HG03175 (cell line): Measurements from ENCODE around the gene BPIFB2.
"Not testable (repeated sequence)": the region's sequence is repeated elsewhere in the genome, so short reads cannot be mapped to it uniquely, and the experiment has no call there.

Experiments used
- ATAC-seq: cut with Tn5 transposase; IDR thresholded peaks from one replicate; pipeline ENCODE4 v1.9.1; 2021; ENCODE audit warnings: mild to moderate bottlenecking, moderate library complexity; ENCODE audit not compliant: unreplicated experiment

Gene BPIFB2

DNA sequence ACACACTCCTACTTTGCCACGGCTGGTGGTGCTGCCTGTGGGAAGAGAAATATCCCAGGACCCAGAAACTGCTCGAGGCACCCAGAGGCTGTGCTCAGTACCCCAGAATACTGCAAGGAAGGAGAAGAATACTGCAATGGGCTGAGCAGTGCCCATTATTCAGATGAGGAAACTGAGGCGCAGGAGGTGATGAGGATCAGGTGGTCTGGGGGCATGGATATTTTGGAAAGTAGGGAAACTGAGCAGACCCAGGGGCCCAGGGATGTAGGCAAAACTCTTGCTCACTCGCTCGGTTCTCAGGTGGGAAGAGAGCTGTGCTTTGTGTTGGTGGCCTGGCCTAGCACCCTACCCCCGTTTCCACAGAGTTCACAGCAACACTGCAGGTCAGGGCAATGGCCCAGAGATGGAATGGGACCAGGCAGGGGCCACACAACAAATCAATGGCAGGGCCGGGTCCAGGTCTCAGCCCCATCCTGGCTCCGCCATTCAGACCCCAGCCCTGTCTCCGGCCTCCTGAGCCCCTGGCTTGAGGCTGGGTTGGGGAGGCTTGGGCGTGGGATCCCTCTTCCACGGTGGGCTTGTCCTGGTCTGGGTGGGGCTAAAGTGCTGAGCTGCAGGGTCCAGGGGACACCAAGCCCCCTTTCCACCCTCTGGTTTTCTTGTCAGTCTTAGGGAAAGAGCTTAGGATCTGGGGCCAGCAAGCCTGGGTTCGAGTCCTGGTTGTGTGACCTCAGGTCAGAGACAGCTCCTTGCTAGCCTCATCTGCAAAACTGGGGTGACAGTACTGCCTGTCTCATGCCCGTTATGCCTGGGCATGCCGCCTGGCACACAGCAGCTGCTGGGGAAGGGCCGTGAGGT, 37.2 kb upstream of the BPIFB2 start:
- no peak for ATAC-seq

DNA sequence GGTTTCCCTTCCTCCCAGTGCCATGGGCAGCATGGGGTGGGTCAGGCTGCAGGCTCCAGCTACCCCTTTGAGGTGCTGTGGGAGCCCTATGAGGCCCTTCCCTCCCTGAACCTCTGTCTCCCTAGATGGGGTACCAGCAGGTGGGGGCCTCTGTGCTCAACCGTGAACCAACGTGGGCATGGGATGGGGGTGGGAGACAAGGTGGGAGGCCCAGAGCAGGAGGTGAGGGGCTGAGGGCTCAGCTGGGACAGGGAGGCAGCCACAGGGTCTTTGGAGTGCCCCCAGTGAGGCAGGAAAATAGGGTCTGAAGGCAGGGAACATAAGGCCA, 36.6 kb upstream of the BPIFB2 start:
- ATAC-seq: no peak

DNA sequence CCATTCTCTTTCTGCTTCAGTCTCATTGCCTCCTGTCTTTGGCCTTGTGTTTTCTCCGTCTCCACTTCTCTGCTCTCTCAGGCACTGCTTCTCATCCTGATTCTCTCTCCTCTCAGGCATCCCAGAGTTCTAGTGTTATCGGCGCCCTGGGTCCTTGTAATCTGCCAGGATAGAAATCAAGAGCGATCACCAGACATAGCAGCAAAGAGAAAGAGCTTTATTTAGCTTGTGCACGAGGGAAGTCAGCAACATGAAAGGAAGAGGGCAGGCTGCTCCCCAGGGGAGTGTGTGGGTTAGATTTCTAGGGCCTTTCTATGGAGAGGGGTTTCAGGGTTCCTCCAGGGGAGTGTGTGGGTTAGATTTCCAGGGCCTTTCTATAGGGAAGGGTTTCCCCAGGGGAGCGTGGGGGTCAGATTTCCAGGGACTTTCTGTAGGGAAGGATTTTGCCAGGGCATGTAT, 35.8 kb upstream of the BPIFB2 start:
- peak; percentile 14 for ATAC-seq

DNA sequence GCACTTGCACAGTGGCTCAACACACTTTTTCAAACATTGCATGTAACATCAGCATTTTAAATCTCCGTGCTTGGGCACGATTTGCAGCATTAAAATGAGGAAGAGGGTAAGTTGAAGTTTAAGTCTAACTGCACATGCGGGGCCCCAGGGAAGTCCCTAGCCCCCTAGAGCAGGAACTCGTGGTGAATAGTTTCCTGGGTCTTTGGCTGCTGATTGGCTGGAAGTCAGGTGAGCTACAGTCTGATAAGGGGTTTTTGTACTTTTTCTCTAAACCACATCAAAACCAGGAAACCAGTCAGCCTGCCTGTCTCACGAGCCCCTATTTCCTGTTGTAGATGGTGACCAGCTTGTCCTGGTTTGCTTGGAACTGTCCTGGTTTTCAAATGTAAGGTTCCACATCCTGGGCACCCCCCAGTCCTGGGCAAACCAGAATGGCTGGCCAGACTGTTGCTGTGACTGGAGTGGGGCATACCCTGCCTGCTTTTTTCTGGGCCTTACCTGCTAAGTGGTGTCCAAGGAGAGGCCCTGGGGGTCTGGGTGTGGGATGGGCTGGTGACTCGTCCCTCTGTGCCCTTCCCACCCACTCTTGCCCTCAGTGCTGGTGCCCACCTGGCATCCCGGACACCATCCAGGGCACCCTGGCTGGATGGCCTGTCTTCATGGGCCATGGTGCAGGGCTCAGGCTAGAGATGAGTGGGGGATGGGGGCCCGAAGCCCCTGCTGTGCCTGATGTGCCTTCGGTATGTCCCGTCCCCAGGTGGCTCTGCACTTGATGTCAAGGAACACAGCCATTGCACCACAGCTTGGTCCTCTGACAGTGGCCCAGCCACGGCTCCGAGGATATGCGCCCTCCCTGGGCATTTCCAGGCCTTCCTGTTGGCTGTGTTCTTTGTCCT, 35.1 kb upstream of the BPIFB2 start:
- ATAC-seq: peak; percentile 85

DNA sequence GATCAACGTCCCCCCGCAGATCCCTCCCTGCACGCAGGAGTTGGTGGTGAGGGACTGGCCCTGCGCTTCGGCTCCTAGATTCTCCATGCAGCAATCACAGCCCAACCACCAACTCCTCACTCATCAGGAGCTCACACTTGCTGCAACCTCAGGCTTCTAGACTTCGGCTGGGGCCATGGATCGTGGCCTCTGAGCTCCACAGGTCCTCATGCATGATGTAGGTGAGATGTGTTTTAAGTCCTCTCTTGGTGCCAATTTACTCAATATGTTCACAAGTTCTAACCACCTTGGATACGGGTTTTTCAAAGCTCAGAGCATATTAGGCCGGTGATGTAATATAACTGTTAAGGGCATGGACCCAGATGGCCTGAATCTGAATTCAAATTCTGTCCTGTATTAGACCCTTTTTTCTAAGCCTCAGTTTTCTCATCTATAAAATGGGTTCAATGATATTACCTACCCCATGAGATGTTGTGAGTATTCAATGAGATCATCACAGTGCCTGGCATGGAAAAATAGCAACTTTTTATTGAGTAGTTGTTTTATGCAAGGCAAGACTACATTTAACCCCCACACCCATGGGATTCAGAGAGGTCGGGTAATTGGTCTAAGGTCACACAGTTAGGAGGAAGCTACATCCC, 34.3 kb upstream of the BPIFB2 start:
- no peak for ATAC-seq

DNA sequence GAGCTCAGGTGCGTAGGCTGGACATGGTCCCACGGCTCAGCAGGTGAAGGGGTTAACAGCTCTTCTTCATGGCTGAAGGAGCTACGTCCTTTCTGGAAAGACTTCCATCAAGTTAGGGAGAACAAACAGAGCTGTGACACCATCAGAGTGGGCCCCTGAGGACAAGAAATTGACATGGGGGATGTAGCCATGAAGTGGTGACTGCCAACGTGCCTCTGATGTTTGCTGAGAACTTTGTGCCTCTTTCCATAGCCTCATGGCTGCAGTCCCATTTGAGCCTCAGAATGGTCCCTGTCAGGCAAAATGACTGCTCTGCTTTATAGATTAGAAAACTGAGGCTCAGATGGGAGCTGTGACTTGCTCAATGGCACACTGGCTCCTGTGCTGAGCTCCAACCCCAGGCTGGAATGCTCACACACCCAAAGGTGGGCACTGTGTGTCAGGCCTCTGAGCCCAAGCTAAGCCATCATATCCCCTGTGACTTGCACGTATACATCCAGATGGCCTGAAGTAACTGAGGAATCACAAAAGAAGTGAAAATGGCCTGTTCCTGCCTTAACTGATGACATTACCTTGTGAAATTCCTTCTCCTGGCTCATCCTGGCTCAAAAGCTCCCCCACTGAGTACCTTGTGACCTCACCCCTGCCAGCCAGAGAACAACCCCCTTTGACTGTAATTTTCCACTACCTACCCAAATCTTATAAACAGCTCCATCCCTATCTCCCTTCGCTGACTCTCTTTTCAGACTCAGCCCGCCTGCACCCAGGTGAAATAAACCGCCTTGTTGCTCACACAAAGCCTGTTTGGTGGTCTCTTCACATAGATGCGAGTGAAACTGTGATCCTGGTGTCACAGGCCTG, 33.1 kb upstream of the BPIFB2 start:
- ATAC-seq: not testable (repeated sequence)

DNA sequence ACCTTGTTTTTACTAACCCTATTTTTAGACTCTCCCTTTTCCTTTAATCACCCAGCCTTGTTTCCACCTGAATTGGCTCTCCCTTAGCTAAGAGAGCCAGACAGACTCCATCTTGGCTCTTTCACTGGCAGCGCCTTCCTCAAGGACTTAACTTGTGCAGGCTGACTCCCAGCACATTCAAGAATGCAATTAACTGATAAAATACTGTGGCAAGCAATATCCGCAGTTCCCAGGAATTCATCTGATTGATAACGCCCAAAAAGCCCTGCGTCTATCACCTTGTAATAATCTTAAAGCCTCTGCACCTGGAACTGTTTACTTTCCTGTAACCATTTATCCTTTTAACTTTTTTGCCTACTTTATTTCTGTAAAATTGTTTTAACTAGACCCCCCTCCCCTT, 32.4 kb upstream of the BPIFB2 start:
- ATAC-seq: not testable (repeated sequence)

DNA sequence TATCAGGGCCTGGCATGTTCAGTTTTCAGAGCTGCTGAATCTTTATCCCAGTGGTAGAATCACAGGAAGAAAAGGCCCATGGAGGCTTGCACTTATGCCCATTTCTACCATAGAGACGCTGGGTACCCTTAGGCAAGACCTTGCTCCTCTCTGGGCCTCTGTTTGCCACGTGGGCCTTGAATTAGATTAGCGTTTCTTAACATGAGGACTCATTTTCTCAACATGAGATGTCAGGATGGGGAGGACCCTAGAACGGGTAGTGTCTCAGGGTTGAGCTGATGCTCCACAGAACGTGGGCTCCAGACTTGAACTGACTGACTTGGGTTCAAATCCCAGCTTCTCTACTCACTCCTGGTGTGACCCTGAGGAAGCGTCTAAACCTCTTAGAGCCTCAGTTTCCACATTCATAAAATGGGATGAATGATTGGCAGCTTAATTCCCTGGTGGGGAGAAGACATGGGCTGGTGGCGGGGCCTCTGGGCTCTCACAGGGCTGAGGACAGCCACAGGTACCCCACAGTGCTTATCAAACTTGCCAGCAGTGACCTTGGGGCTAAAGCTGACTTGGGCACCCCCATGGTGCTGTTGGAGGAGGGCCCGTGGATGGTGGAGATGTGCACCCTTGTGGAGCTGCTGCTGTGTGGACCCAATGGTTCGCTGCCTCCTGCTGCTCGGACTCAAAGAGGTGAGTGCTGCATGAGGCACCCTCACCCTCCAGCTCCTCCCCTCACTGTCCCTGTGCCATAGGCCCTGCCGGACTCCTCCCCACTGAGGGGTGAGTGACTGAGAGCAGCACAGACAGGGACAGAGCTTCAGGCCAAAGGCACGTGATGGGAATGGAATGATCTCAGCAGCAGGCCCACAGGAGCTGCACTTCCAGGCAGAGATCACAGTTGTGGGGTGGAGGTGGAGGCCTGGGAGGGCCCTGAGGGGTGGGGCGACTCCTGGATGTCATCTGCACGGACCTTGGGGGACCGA, 31.5 kb upstream of the BPIFB2 start:
- no peak for ATAC-seq

DNA sequence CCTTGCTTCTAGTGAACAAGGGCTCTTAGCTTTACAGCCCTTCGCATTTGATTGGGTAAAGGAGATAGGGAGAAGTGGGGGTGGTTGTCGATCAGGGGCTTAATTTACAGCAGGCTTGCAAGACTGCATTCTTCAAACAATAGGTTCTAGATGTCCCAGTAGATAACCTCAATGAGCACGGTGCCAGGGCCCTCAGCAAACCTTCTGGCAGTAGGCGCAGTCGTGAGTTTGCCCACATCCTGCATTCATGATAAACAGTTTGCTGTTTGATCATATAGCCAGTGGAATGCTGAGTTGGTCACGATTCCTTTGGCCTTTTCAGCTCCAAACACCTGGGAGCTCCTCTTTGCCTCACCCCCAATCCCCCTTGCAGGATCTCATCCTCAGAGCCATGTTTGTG, 30.8 kb upstream of the BPIFB2 start:
- ATAC-seq: no peak

DNA sequence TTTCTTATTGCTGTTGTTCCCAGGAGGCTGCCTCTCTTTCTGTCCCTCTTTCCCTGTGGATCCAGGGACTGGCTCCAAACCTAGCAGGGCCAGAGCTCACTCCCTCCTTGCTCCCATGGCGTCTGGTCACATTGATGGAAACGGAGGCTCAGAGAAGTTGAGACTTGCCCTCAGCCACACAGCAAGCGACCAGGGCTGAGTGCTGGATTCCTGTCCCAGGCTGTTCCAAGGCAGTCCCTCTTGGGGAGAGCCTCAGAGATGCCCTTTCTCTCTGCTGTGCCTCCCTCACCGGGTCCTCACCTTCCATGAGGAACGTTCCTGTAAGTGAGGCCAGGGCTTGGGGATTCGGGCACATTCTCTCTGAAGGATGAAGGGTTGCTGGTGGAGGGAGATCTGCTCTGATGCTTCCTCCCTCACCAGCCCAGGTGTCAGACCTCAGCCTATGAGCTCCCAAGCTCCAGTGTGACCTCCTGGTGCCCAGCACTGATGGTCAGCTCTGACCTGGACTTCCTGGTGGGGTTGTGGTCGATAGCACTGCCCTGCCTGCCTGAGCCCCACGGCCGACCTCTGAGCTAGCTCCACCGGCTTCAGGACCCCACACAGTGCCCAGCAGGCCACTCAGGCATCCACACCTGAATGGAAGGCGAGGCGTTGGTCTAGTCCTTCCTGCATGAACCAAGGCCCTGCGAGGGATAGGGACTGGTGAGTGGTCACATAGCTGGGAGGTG, 30.1 kb upstream of the BPIFB2 start:
- no peak for ATAC-seq

DNA sequence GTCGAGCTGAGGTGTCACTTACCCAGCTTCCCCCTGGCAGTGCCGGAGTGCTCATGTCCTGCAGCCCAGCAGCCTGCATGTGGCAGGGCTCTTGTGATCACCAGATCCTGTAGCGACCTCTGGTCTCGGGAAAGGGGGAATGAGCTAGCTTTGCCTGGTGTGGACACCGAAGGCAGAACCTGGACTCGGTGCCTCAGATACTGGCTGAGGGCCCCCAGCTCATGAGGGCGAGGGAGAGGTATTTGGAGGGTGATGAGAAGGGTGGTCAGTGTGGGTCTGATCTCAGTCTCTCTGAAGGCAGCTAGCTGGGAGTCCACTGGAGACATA, 29.5 kb upstream of the BPIFB2 start:
- no peak for ATAC-seq

DNA sequence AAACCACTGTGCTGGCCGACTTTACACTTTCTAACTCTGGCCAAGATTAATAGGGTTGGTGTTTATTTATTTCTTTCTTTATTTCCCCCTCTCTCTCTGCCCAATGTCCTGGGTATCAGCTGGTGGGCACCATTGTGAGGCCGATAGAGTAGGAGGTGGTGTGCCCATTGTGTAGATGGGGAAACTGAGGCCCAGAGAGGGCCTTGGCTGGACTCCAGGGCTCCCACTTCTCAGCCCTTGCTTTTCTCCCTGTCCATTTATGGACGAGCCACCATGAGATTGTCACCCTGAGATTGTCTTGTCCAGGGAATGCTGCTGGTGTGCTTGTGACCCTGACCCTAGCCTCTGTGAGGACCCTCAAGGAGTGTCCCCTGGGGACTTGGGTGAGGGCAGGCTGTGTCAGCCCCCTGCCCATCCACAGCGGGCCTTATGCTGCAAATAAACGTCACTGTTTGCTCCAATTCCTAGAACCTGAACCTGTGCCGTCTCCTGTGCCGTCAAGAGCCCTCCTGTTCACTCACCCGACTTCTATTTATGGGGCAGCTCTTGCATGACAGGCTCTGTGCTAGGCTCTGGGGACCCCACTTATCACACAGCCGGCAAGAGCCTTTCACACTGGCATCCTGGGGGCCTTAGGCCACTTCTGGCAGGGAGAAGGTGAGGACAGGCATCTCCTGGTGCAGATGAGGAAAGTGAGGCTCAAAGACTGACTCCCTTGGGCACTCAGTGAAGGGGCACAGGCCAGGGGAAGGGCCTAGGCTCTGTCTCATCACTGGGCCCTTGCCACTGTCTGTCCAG, 28.1 kb upstream of the BPIFB2 start:
- no peak for ATAC-seq

DNA sequence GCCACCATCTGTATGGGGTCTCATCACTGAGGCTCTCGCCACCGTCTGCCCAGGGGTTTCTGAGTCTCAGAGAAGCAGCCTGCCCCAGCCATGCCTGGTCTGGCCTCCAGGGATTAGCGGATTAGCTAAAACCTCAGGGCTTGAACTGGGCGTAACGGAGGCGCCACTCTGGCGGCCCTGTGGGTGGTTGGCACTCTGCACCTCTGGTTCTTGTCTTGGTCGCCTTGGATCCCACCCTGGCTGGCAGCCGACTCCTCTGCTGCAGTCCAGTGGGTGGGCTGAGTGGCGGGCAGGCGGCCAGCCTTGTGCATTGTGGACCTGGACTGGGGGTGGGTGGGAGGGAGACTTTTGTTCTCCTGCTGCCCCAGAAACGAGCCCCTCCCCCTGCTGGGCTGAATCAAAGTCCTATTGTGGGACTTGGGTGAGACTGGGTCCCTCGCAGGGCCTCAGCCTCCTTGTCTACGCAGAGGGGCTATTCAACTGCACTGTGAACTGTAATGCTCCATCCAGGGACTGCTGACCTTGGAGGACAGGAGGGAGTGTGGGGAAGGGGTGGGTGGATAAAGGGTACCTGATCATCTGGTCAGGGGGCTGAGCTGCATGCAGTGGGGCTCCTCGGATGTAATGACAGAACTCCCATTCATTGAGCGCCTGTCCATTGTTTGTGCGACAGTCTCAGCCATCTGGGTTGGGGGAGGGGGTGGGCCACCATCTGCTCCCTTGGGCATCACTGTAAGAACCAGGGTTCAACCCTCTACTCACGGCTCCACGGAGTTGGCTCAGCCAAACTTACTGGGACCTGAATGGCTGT, 27.2 kb upstream of the BPIFB2 start:
- ATAC-seq: no peak

DNA sequence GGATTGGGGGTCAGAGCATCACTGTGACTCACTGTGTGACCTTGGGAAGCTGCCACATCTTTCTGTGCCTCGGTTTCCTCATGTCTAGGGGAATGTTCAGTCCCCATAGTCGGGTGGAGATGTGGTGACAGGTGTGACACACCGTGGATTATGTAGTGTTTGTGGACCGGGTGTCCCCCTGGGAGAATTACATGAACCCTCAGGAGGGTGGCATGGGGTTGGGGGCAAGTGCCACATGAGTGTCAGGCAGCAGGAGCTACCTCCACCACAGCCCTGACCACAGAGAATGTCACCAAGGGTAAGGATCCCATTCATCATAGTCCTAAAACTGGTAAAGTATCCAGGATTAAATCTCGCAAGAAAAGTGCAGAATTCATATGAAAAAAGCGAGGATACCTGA, 26.5 kb upstream of the BPIFB2 start:
- no peak for ATAC-seq

DNA sequence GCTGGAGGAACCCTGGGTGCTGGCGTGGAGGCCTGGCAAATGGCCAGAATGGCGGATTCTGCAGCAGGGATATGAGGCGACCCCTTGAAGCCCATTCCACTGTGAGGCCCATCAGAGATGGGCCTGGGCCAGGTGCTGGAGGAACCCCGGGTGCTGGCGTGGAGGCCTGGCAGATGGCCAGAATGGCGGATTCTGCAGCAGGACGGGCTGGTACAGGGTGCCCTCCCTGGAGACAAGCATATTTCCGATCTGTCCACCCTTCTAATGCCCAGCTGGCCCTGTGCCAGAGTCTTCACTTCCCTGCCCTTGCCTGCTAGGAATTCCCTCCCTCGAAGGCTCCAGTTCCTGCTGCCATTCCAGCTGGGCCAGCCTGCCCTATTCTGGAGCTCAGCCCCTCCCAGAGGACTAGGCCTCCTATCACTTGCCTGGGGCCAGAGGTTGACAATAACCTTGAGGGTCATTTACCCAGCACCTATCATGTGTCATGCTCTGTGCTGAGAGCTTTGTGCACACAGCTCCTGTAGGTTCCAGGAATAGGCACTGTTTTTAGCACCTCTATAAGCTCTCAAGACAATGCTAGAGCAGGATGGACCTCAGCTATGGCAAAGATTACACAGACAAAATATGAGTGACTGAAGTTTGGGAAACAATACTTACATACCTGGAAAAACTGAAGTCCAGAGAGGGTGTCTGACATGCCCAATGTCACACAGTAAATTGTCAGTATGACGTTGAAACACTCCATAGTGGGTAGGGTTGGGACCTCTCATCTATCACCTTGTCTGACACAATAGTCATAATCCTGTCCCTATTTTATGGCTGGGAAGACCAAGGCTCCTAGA, 24.7 kb upstream of the BPIFB2 start:
- no peak for ATAC-seq

DNA sequence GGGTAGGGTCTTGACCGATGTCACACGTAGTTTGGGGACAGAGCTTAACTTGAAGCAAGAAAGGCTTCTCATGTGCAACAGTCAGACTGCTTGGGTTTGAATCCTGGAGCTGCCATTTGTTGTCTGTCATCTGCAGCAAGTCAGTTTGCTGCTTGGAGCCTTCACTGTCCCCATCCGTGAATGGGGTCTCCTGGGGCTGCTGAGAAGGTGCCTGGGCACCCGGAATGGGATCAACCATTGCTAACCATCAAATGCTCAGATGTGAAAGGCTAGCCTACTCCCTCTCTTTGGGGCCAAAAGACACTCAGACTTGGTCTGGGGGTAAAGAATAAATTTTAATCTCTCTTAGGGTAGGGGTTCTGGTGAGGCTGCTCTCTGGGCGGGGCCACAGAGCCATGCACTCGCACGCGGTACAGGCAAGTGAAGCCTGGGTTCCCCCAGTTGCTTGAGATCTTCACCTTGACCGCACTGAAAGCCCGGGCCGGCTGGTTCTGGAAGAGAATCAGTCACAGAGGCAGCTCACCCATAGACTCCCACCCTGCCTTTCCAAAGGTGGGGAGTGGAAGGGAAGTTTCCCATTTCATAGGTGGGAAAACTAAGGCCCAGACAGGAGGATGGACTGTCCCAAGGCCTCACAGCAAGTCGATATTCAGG, 23.9 kb upstream of the BPIFB2 start:
- ATAC-seq: no peak
